H9 (cell line): Measurements from ENCODE around the gene AP4S1. TPM values are rescaled to one million over a fixed set of nuclear protein-coding genes. Genes with fewer than 3 reads are reported as not detected.
A peak's percentile ranks its signal among the peaks of the same experiment; 100 is the strongest.

ENCODE experiments used
- DNase-seq: peaks from one replicate; pipeline ENCODE4 v3.0.0-alpha.2; 2017
- H2AFZ ChIP-seq: one replicate; pipeline ENCODE4 v1.6.1; 2013; ENCODE audit warnings: mild to moderate bottlenecking, low read length, control low read depth, moderate library complexity
- H2AK5ac ChIP-seq: 2 replicates; pipeline ENCODE4 v1.6.1; 2013; ENCODE audit warnings: low read length, control low read depth, mixed read lengths; ENCODE audit not compliant: insufficient read length
- H2BK120ac ChIP-seq: one replicate; pipeline ENCODE4 v1.6.1; 2013; ENCODE audit warnings: low read depth, mild to moderate bottlenecking, low read length, control low read depth, inconsistent platforms; ENCODE audit not compliant: poor library complexity, severe bottlenecking
- H2BK12ac ChIP-seq: 2 replicates; pipeline ENCODE4 v1.6.1; 2013; ENCODE audit warnings: low read length, control low read depth, mixed read lengths, low read depth; ENCODE audit not compliant: insufficient read length
- H2BK15ac ChIP-seq: 2 replicates; pipeline ENCODE4 v1.6.1; 2013; ENCODE audit warnings: low read depth, low read length, control low read depth
- H2BK20ac ChIP-seq: one replicate; pipeline ENCODE4 v1.6.1; 2013; ENCODE audit warnings: low read depth, mild to moderate bottlenecking, low read length, control low read depth, inconsistent platforms; ENCODE audit not compliant: poor library complexity, severe bottlenecking
- H2BK5ac ChIP-seq: 2 replicates; pipeline ENCODE4 v1.6.1; 2013; ENCODE audit warnings: low read length, control low read depth, mixed read lengths; ENCODE audit not compliant: insufficient read length
- H3K14ac ChIP-seq: 2 replicates; pipeline ENCODE4 v1.6.1; 2013; ENCODE audit warnings: low read length, control low read depth; ENCODE audit not compliant: insufficient read depth
- H3K18ac ChIP-seq: 2 replicates; pipeline ENCODE4 v1.6.1; 2013; ENCODE audit warnings: low read depth, mild to moderate bottlenecking, mixed read lengths, low read length, control low read depth; ENCODE audit not compliant: insufficient read length
- H3K23ac ChIP-seq: 2 replicates; pipeline ENCODE4 v1.6.1; 2013; ENCODE audit warnings: low read length, control low read depth, mixed read lengths, low read depth; ENCODE audit not compliant: insufficient read length
- H3K23me2 ChIP-seq: 2 replicates; pipeline ENCODE4 v1.6.1; 2013; ENCODE audit warnings: low read depth, mild to moderate bottlenecking, mixed read lengths, low read length, control low read depth; ENCODE audit not compliant: insufficient read length, poor library complexity, severe bottlenecking
- H3K27ac ChIP-seq: 2 replicates; pipeline ENCODE4 v1.5.1; 2013; ENCODE audit warnings: low read length, control low read depth, mixed read lengths, low read depth; ENCODE audit not compliant: insufficient read length
- H3K27me3 ChIP-seq: 2 replicates; pipeline ENCODE4 v1.6.1; 2013; ENCODE audit warnings: low read length, control low read depth, inconsistent platforms; ENCODE audit not compliant: insufficient read depth
- H3K4ac ChIP-seq: 2 replicates; pipeline ENCODE4 v1.6.1; 2013; ENCODE audit warnings: low read depth, mild to moderate bottlenecking, control low read depth, inconsistent platforms, low read length, moderate library complexity
- H3K4me1 ChIP-seq: 2 replicates; pipeline ENCODE4 v1.6.1; 2013; ENCODE audit warnings: low read length, control low read depth, inconsistent platforms; ENCODE audit not compliant: insufficient read depth
- H3K4me2 ChIP-seq: 2 replicates; pipeline ENCODE4 v1.6.1; 2013; ENCODE audit warnings: low read length, control low read depth, mixed read lengths; ENCODE audit not compliant: insufficient read length, insufficient read depth
- H3K56ac ChIP-seq: 2 replicates; pipeline ENCODE4 v1.6.1; 2013; ENCODE audit warnings: low read depth, mild to moderate bottlenecking, mixed read lengths, low read length, control low read depth; ENCODE audit not compliant: insufficient read length
- H3K79me1 ChIP-seq: 2 replicates; pipeline ENCODE4 v1.6.1; 2013; ENCODE audit warnings: low read depth, mild to moderate bottlenecking, moderate library complexity, low read length, control low read depth, inconsistent platforms; ENCODE audit not compliant: insufficient read depth, poor library complexity, severe bottlenecking
- H3K79me2 ChIP-seq: 2 replicates; pipeline ENCODE4 v1.6.1; 2013; ENCODE audit warnings: low read length, control low read depth, inconsistent platforms; ENCODE audit not compliant: insufficient read depth
- H3K9ac ChIP-seq: 2 replicates; pipeline ENCODE4 v1.6.1; 2013; ENCODE audit warnings: low read length, control low read depth, mixed read lengths; ENCODE audit not compliant: insufficient read length; ENCODE audit errors: extremely low read depth
- H3K9me3 ChIP-seq: one replicate; pipeline ENCODE4 v1.6.1; 2013; ENCODE audit warnings: low read depth, low read length, inconsistent platforms; ENCODE audit not compliant: control insufficient read depth
- H3T11ph ChIP-seq: one replicate; pipeline ENCODE4 v1.6.1; 2013; ENCODE audit warnings: mild to moderate bottlenecking, low read length, control low read depth, inconsistent platforms
- H4K20me1 ChIP-seq: one replicate; pipeline ENCODE4 v1.6.1; 2013; ENCODE audit not compliant: control insufficient read depth, insufficient read length, insufficient read depth
- H4K5ac ChIP-seq: 2 replicates; pipeline ENCODE4 v1.6.1; 2013; ENCODE audit warnings: low read depth, mild to moderate bottlenecking, mixed read lengths, low read length, control low read depth; ENCODE audit not compliant: insufficient read length
- H4K8ac ChIP-seq: replicated peaks from 2 replicates; pipeline ENCODE4 v1.6.1; 2013; ENCODE audit warnings: low read length, control low read depth, mixed read lengths, low read depth; ENCODE audit not compliant: insufficient read length
- H4K91ac ChIP-seq: 2 replicates; pipeline ENCODE4 v1.6.1; 2013; ENCODE audit warnings: low read depth, mild to moderate bottlenecking, moderate library complexity, mixed read lengths, low read length, control low read depth; ENCODE audit not compliant: insufficient read length
- H3K27ac Mint-ChIP-seq, 3 experiments: 2 replicates in 2 of 3; 3 replicates in 1 of 3; pipeline ENCODE4 v1.8.0; 2020 to 2021; ENCODE audit warnings: mixed read lengths in 3 of 3, mild to moderate bottlenecking in 1 of 3, moderate library complexity in 1 of 3
- H3K27me3 Mint-ChIP-seq: 2 replicates; pipeline ENCODE4 v1.8.0; 2021; ENCODE audit warnings: low read depth, mild to moderate bottlenecking, moderate library complexity, mixed read lengths
- H3K36me3 Mint-ChIP-seq, 3 experiments: 2 replicates in 2 of 3; 3 replicates in 1 of 3; pipeline ENCODE4 v1.8.0; 2020 to 2021; ENCODE audit warnings: low read depth in 3 of 3, mixed read lengths in 3 of 3; ENCODE audit not compliant: insufficient read depth in 1 of 3
- H3K4me1 Mint-ChIP-seq, 2 experiments: 2 replicates each; pipeline ENCODE4 v1.8.0; 2020; ENCODE audit warnings: mixed read lengths in 2 of 2
- H3K4me3 Mint-ChIP-seq, 2 experiments: 2 replicates in 1 of 2; 3 replicates in 1 of 2; pipeline ENCODE4 v1.8.0; 2020 to 2021; ENCODE audit warnings: mild to moderate bottlenecking in 2 of 2, mixed read lengths in 2 of 2, moderate library complexity in 1 of 2
- H3K9me3 Mint-ChIP-seq, 2 experiments: 2 replicates in 1 of 2; 3 replicates in 1 of 2; pipeline ENCODE4 v1.8.0; 2020; ENCODE audit warnings: mild to moderate bottlenecking in 2 of 2, mixed read lengths in 2 of 2, moderate library complexity in 1 of 2
- CTCF ChIP-seq: fragments of 200-600 bp; sonication (generic); conservative IDR thresholded peaks from 3 replicates; pipeline ENCODE4 v1.8.0; 2021; ENCODE audit warnings: antibody characterized with exemption, mild to moderate bottlenecking
- WGBS: extraction: QIAGEN DNeasy Blood & Tissue Kit; methylation state at CpG from one replicate; pipeline ENCODE4 v1.1.7; 2013; ENCODE audit warnings: missing lambda C conversion rate, low lambda C conversion rate, mixed read lengths; ENCODE audit not compliant: insufficient read length; ENCODE audit errors: extremely low coverage; 5-methylcytosine and 5-hydroxymethylcytosine counted together
- total RNA-seq: library from RNA; stranded (reverse); gene quantifications from 2 replicates; pipeline ENCODE4 v1.2.1, GENCODE V29; 2021

Gene AP4S1
- total RNA-seq, 1 experiment from 2014 or later: 13.7 TPM

DNA sequence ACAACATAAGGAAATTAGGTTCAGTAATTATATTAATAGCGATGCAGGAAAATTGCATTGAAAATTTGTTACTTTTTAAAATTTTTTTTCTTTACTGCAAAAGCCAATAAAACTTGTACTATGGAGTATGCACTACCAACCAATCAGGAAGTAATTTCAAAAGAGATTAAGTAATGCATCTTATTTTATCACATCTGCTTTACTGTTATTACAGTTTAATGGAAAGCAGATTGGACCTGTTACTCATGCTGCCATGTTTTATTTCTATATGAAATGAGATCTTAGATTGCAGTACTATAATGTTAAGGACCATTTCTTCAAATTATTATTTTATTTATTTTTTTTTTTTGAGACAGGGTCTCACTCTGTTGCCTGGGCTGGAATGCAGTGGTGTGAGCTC is 2.4 kb downstream of the AP4S1 start:
- no peak overlapping the region for H3K9ac ChIP-seq
- no peak overlapping the region for H2BK20ac ChIP-seq
- no peak overlapping the region for H2BK12ac ChIP-seq
- Mint-ChIP-seq H3K4me3 (peak overlapping the region in 1 of 2 experiments; percentile 31; a peak in 1 of 5 replicates), H3K27me3 (no peaks in the 10 kb centered on the region), H3K9me3 (no peaks in the 10 kb centered on the region; a peak in 1 of 5 replicates), H3K27ac (no peak overlapping the region), H3K36me3 (peaks cover under 1 to 4% (median 3%) of the 10 kb centered on the region in 3 experiments; a peak in 3 of 7 replicates), H3K4me1 (peaks cover 24 to 35% of the 10 kb centered on the region in 2 experiments)
- peaks cover 3% of the 10 kb centered on the region; the same call in 1 of the 2 replicates for H3K4me1 ChIP-seq
- H4K8ac ChIP-seq: no peak overlapping the region
- H4K5ac ChIP-seq: no peak overlapping the region
- peaks cover 6% of the 10 kb centered on the region for H3K79me1 ChIP-seq
- no peak for TF ChIP-seq CTCF
- no peak overlapping the region for H3K4ac ChIP-seq
- no peak overlapping the region for H3K27ac ChIP-seq
- no peak for DNase-seq
- no peak overlapping the region for H2BK5ac ChIP-seq
- no peak overlapping the region for H3K23ac ChIP-seq
- no peaks in the 10 kb centered on the region for H3K27me3 ChIP-seq
- H3K79me2 ChIP-seq: peaks cover 12% of the 10 kb centered on the region; the same call in 1 of the 2 replicates
- H3K18ac ChIP-seq: no peak overlapping the region
- H3K9me3 ChIP-seq: no peaks in the 10 kb centered on the region
- H3K56ac ChIP-seq: no peak overlapping the region
- no peak overlapping the region for H2AFZ ChIP-seq
- peaks cover 12% of the 10 kb centered on the region for H3K23me2 ChIP-seq
- H3K14ac ChIP-seq: no peak overlapping the region
- H3K4me2 ChIP-seq: no peak overlapping the region
- no peak overlapping the region for H3T11ph ChIP-seq
- H2BK120ac ChIP-seq: no peak overlapping the region
- H2AK5ac ChIP-seq: no peak overlapping the region
- no peaks in the 10 kb centered on the region for H4K20me1 ChIP-seq
- H4K91ac ChIP-seq: no peak overlapping the region
- H2BK15ac ChIP-seq: no peak overlapping the region
- no CpG with 5 or more reads among the region's 1 CpG for WGBS
